GM21737 (cell line): Measurements from ENCODE around the gene GABBR2.

Source experiments
- ATAC-seq: cut with Tn5 transposase; IDR thresholded peaks from one replicate; pipeline ENCODE4 v1.9.1; 2021; ENCODE audit warnings: mild to moderate bottlenecking, moderate library complexity; ENCODE audit not compliant: unreplicated experiment

GABBR2 gene

GRCh38 chr9:98455256-98456155, 253.2 kb downstream of the GABBR2 start:
- no peak for ATAC-seq

GRCh38 chr9:98453589-98454311, 255.0 kb downstream of the GABBR2 start:
- ATAC-seq = no peak

- ATAC-seq = no peak
Observed at GRCh38 chr9:98451576-98451975, 257.2 kb downstream of the GABBR2 start.

- ATAC-seq = no peak
Observed at GRCh38 chr9:98450496-98450895, 258.2 kb downstream of the GABBR2 start.

- ATAC-seq = no peak
Observed at GRCh38 chr9:98449871-98450270, 258.9 kb downstream of the GABBR2 start.

GRCh38 chr9:98445576-98445975, 263.2 kb downstream of the GABBR2 start:
- no peak for ATAC-seq

- no peak for ATAC-seq
Observed at GRCh38 chr9:98444601-98445000, 264.1 kb downstream of the GABBR2 start.

- ATAC-seq = no peak
Observed at GRCh38 chr9:98442541-98442940, 266.2 kb downstream of the GABBR2 start.

GRCh38 chr9:98442114-98442513, 266.6 kb downstream of the GABBR2 start:
- no peak for ATAC-seq

- no peak for ATAC-seq
Observed at GRCh38 chr9:98438666-98439065, 270.1 kb downstream of the GABBR2 start.

GRCh38 chr9:98437458-98438034, 271.2 kb downstream of the GABBR2 start:
- no peak for ATAC-seq

- no peak for ATAC-seq
Observed at GRCh38 chr9:98432960-98433359, 275.8 kb downstream of the GABBR2 start.

- no peak for ATAC-seq
Observed at GRCh38 chr9:98432134-98432533, 276.6 kb downstream of the GABBR2 start.

GRCh38 chr9:98430535-98431292, 278.0 kb downstream of the GABBR2 start:
- no peak for ATAC-seq

- no peak for ATAC-seq
Observed at GRCh38 chr9:98429613-98430012, 279.1 kb downstream of the GABBR2 start.

- no peak for ATAC-seq
Observed at GRCh38 chr9:98428454-98428853, 280.3 kb downstream of the GABBR2 start.

- no peak for ATAC-seq
Observed at GRCh38 chr9:98427491-98427890, 281.2 kb downstream of the GABBR2 start.

GRCh38 chr9:98425079-98425478, 283.7 kb downstream of the GABBR2 start:
- no peak for ATAC-seq

GRCh38 chr9:98419260-98419603, 289.5 kb downstream of the GABBR2 start:
- ATAC-seq = no peak

GRCh38 chr9:98418578-98419259, 290.0 kb downstream of the GABBR2 start:
- no peak for ATAC-seq
